ENCODE results near the gene FAAP100.

The FAAP100 gene

GRCh38 chr17:81573794-81574642 lies 21.9 kb upstream of the FAAP100 start:
- TF ChIP-seq POLR2A (IDR thresholded peaks at IDR 0.05; ENCODE audit: extremely low read depth, insufficient read length) (no peak), CTCF (IDR thresholded peaks at IDR 0.05; ENCODE audit: low read depth, low read length) (no peak), MYC (IDR thresholded peaks at IDR 0.05; ENCODE audit: low read depth, low read length) (no peak), MAX (IDR thresholded peaks at IDR 0.05; ENCODE audit: low read depth, low read length) (no peak)
- no peak for DNase-seq (ENCODE audit: low read depth)
- H3K4me3 ChIP-seq (ENCODE audit: low read depth, low read length) = no peak overlapping the region

- DNase-seq (ENCODE audit: low read depth) = no peak
- H3K4me3 ChIP-seq (ENCODE audit: low read depth, low read length) = no peak overlapping the region
- TF ChIP-seq MYC (IDR thresholded peaks at IDR 0.05; ENCODE audit: low read depth, low read length) (no peak), POLR2A (IDR thresholded peaks at IDR 0.05; ENCODE audit: extremely low read depth, insufficient read length) (no peak)
These were observed 20.5 kb upstream of the FAAP100 start for GRCh38 chr17:81572563-81573168.

- H3K4me3 ChIP-seq (ENCODE audit: low read depth, low read length) = no peak overlapping the region
- DNase-seq (ENCODE audit: low read depth) = no peak
- TF ChIP-seq MYC (IDR thresholded peaks at IDR 0.05; ENCODE audit: low read depth, low read length) (no peak), CTCF (IDR thresholded peaks at IDR 0.05; ENCODE audit: low read depth, low read length) (no peak), MAX (IDR thresholded peaks at IDR 0.05; ENCODE audit: low read depth, low read length) (no peak), POLR2A (IDR thresholded peaks at IDR 0.05; ENCODE audit: extremely low read depth, insufficient read length) (no peak)
These were observed 18.8 kb upstream of the FAAP100 start for GRCh38 chr17:81570964-81571363.

- TF ChIP-seq CTCF (IDR thresholded peaks at IDR 0.05; ENCODE audit: low read depth, low read length) (no peak), MYC (IDR thresholded peaks at IDR 0.05; ENCODE audit: low read depth, low read length) (no peak), POLR2A (IDR thresholded peaks at IDR 0.05; ENCODE audit: extremely low read depth, insufficient read length) (no peak), MAX (IDR thresholded peaks at IDR 0.05; ENCODE audit: low read depth, low read length) (no peak)
- no peak overlapping the region for H3K4me3 ChIP-seq (ENCODE audit: low read depth, low read length)
- DNase-seq (ENCODE audit: low read depth) = no peak
These were observed 17.9 kb upstream of the FAAP100 start for GRCh38 chr17:81569986-81570514.

- TF ChIP-seq POLR2A (IDR thresholded peaks at IDR 0.05; ENCODE audit: extremely low read depth, insufficient read length) = no peak
- TF ChIP-seq MYC (IDR thresholded peaks at IDR 0.05; ENCODE audit: low read depth, low read length) = no peak
- TF ChIP-seq MAX (IDR thresholded peaks at IDR 0.05; ENCODE audit: low read depth, low read length) = no peak
- no peak for TF ChIP-seq CTCF (IDR thresholded peaks at IDR 0.05; ENCODE audit: low read depth, low read length)
- no peak for DNase-seq (ENCODE audit: low read depth)
- H3K4me3 ChIP-seq (ENCODE audit: low read depth, low read length) = no peak overlapping the region
These were observed 16.3 kb upstream of the FAAP100 start for GRCh38 chr17:81568416-81568815.

- TF ChIP-seq MAX (IDR thresholded peaks at IDR 0.05; ENCODE audit: low read depth, low read length) = no peak
- no peak for TF ChIP-seq POLR2A (IDR thresholded peaks at IDR 0.05; ENCODE audit: extremely low read depth, insufficient read length)
- no peak for TF ChIP-seq CTCF (IDR thresholded peaks at IDR 0.05; ENCODE audit: low read depth, low read length)
- no peak for TF ChIP-seq MYC (IDR thresholded peaks at IDR 0.05; ENCODE audit: low read depth, low read length)
- H3K4me3 ChIP-seq (ENCODE audit: low read depth, low read length) = no peak overlapping the region
- no peak for DNase-seq (ENCODE audit: low read depth)
These were observed 15.0 kb upstream of the FAAP100 start for GRCh38 chr17:81567191-81567590.

All from NB4 (cell line).